Muscle of leg (tissue), 16 donors: Measurements from ENCODE around the gene LUZP2. TPM values are rescaled to one million over a fixed set of nuclear protein-coding genes. Genes with fewer than 3 reads are reported as not detected.

Experiments used
- DNase-seq: peaks from one replicate; pipeline ENCODE4 v3.0.0; 2013
- H3K27ac ChIP-seq: one replicate; pipeline ENCODE4 v1.5.1; 2013; ENCODE audit warnings: mild to moderate bottlenecking, low read length, control low read depth
- H3K27me3 ChIP-seq: one replicate; pipeline ENCODE4 v1.6.1; 2013; ENCODE audit warnings: low read length; ENCODE audit not compliant: control insufficient read depth, insufficient read depth
- H3K36me3 ChIP-seq: one replicate; pipeline ENCODE4 v1.6.1; 2013; ENCODE audit warnings: low read length; ENCODE audit not compliant: control insufficient read depth, insufficient read depth
- H3K4me1 ChIP-seq: one replicate; pipeline ENCODE4 v1.6.1; 2013; ENCODE audit warnings: low read length; ENCODE audit not compliant: control insufficient read depth, insufficient read depth
- H3K4me3 ChIP-seq: one replicate; pipeline ENCODE4 v1.5.1; 2013; ENCODE audit warnings: low read length, control low read depth
- H3K9me3 ChIP-seq: replicated peaks from 2 replicates; pipeline ENCODE4 v1.6.1; 2013; ENCODE audit warnings: low read depth, low read length; ENCODE audit not compliant: control insufficient read depth
- WGBS: methylation state at CpG from one replicate; pipeline ENCODE4 v1.1.5; 2013; ENCODE audit warnings: missing lambda C conversion rate; ENCODE audit not compliant: insufficient coverage; 5-methylcytosine and 5-hydroxymethylcytosine counted together
- long read RNA-seq, 11 donors: transcript quantifications; one replicate each; lab custom pipeline, GENCODE V29; 2026
- polyA plus RNA-seq, 8 donors: library from polyadenylated mRNA; unstranded; fragments of 120-200 nt; gene quantifications; one replicate each; pipeline versions ENCODE4 v1.2.1 to v1.2.3, GENCODE V29; 2013; ENCODE audit warnings: inconsistent platforms in 1 of 8, low replicate concordance in 1 of 8; ENCODE audit not compliant: insufficient read length in 8 of 8, insufficient read depth in 1 of 8
- total RNA-seq: library from RNA; stranded (reverse); fragments of 120-200 nt; gene quantifications from one replicate; pipeline ENCODE4 v1.2.4, GENCODE V29; 2013

The LUZP2 gene
- 3.6 TPM for total RNA-seq
- 1 to 10 TPM in 7 of 8 donors, under 1 TPM in 1; 0.40 to 3.1 (median 1.6) TPM for polyA plus RNA-seq
- long read RNA-seq, donor 1 = 0 reads
- long read RNA-seq, donor 2 = 0 reads
- long read RNA-seq, donor 3 = 0 reads
- long read RNA-seq, donor 4 = 0 reads
- long read RNA-seq, donor 5, full-length matches to known transcripts = 2 of 2 reads
- long read RNA-seq, donor 5, partial matches to known transcripts = 0 of 2 reads
- long read RNA-seq, donor 5, other reads (novel, unspliced or antisense) = 0 of 2 reads
- long read RNA-seq, donor 6 = 0 reads
- long read RNA-seq, donor 7 = 0 reads
- long read RNA-seq, donor 8 = 0 reads
- long read RNA-seq, donor 9, full-length matches to known transcripts = 1 of 1 reads
- long read RNA-seq, donor 9, partial matches to known transcripts = 0 of 1 reads
- long read RNA-seq, donor 9, other reads (novel, unspliced or antisense) = 0 of 1 reads
- long read RNA-seq, donor 10, full-length matches to known transcripts = 1 of 1 reads
- long read RNA-seq, donor 10, partial matches to known transcripts = 0 of 1 reads
- long read RNA-seq, donor 10, other reads (novel, unspliced or antisense) = 0 of 1 reads
- long read RNA-seq, donor 11 = 0 reads

GRCh38 chr11:24496736-24497725 is at the start of gene LUZP2:
Gene LUZP2 (plus strand): TSS chr11:24497053.
- WGBS = under 1% methylated on average over 55 of the region's 65 CpGs
- no peaks in the 10 kb centered on the region for H3K36me3 ChIP-seq
- peaks cover 11% of the 10 kb centered on the region for H3K27me3 ChIP-seq
- peak within 1 kb of the TSS; percentile 55 for H3K4me3 ChIP-seq
- DNase-seq = peak; percentile 69
- H3K9me3 ChIP-seq = no peaks in the 10 kb centered on the region
- no peak within 1 kb of the TSS for H3K27ac ChIP-seq
- peaks cover 7% of the 10 kb centered on the region for H3K4me1 ChIP-seq

DNA sequence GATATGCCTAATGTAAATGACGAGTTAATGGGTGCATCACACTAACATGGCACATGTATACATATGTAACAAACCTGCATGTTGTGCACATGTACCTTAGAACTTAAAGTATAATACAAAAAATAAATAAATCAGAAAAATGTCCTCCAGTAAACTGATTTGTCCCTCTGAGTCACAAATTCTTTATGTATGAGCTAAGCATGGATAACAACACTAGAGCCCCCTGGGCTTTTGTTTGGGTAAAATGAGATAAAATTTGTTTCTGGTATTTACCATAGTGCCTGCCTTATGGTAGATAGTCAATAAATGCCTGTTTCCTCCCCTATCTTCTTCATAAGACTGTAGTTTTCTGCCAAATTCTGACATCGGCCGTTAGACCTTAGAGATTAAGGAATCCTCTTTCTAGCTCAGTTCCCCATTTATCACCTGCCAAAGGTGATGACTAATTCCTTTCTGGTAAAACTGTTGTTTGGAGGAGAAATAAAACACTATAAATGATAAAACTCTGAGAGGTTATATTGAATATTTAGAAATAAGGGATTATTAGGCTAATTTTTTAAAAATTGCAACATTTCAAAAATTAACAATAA is 43.6 kb upstream of the LUZP2 start:
- Histone ChIP-seq H3K36me3 (no peaks in the 10 kb centered on the region), H3K4me3 (no peak overlapping the region), H3K9me3 (no peaks in the 10 kb centered on the region), H3K4me1 (no peaks in the 10 kb centered on the region), H3K27ac (no peak overlapping the region), H3K27me3 (no peaks in the 10 kb centered on the region)
- DNase-seq = no peak
- WGBS = no CpG with 5 or more reads among the region's 3 CpGs

DNA sequence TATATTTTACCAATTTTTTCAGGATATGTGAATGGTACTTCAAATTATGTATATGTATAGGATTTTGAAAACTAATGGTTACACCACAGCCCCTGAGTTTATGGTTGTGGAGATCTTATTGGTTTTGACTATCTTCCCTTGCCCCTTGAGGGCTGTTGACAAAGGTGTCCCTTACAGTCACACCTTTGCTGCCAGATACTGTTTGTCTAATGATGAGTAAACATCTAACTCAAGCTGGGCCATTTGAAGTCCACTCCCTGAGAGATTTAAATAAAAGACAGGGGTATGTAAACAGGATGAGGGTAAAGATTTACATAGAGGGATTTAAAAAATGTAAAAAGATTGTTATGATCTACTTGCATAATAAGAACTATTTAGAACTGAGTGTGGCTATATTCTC is 38.9 kb upstream of the LUZP2 start:
- Histone ChIP-seq H3K36me3 (no peaks in the 10 kb centered on the region), H3K27ac (no peak overlapping the region), H3K4me3 (no peak overlapping the region), H3K27me3 (no peaks in the 10 kb centered on the region), H3K4me1 (no peaks in the 10 kb centered on the region), H3K9me3 (no peaks in the 10 kb centered on the region)
- no peak for DNase-seq

GRCh38 chr11:24470431-24470830 is 26.4 kb upstream of the LUZP2 start:
- no peaks in the 10 kb centered on the region for H3K27me3 ChIP-seq
- H3K9me3 ChIP-seq = no peaks in the 10 kb centered on the region
- H3K4me3 ChIP-seq = no peak overlapping the region
- no peak overlapping the region for H3K27ac ChIP-seq
- H3K4me1 ChIP-seq = no peaks in the 10 kb centered on the region
- no peaks in the 10 kb centered on the region for H3K36me3 ChIP-seq
- peak; percentile 59 for DNase-seq
- no CpG with 5 or more reads among the region's 1 CpG for WGBS

- no peak overlapping the region for H3K4me3 ChIP-seq
- DNase-seq = peak; percentile 13
- no CpG with 5 or more reads among the region's 2 CpGs for WGBS
These were observed 25.8 kb upstream of the LUZP2 start for GRCh38 chr11:24471084-24471483.

GRCh38 chr11:24478718-24479117 is 18.1 kb upstream of the LUZP2 start:
- Histone ChIP-seq H3K9me3 (no peaks in the 10 kb centered on the region), H3K4me3 (no peak overlapping the region), H3K4me1 (no peaks in the 10 kb centered on the region), H3K27me3 (no peaks in the 10 kb centered on the region), H3K27ac (no peak overlapping the region), H3K36me3 (no peaks in the 10 kb centered on the region)
- WGBS = no CpG with 5 or more reads among the region's 1 CpG
- DNase-seq = no peak

More at GRCh38 chr11:24471084-24471483, 25.8 kb upstream of the LUZP2 start:
- Histone ChIP-seq H3K27ac (no peak overlapping the region), H3K9me3 (no peaks in the 10 kb centered on the region), H3K36me3 (no peaks in the 10 kb centered on the region), H3K4me1 (no peaks in the 10 kb centered on the region), H3K27me3 (no peaks in the 10 kb centered on the region)

GRCh38 chr11:24489477-24489876 is 7.4 kb upstream of the LUZP2 start:
- H3K36me3 ChIP-seq = no peaks in the 10 kb centered on the region
- DNase-seq = no peak
- no peak overlapping the region for H3K27ac ChIP-seq
- no peak overlapping the region for H3K4me3 ChIP-seq
- H3K27me3 ChIP-seq = no peaks in the 10 kb centered on the region
- no peaks in the 10 kb centered on the region for H3K9me3 ChIP-seq
- 100% methylated on average over 1 of the region's 4 CpGs for WGBS
- no peaks in the 10 kb centered on the region for H3K4me1 ChIP-seq

GRCh38 chr11:24496386-24496735 is 492 bp upstream of the LUZP2 start:
- no peak for DNase-seq
- 3% methylated on average over 14 of the region's 14 CpGs for WGBS
- Histone ChIP-seq H3K4me3 (peak overlapping the region; percentile 55), H3K36me3 (no peaks in the 10 kb centered on the region), H3K27me3 (peaks cover 11% of the 10 kb centered on the region), H3K27ac (no peak overlapping the region), H3K4me1 (peaks cover 7% of the 10 kb centered on the region), H3K9me3 (no peaks in the 10 kb centered on the region)

GRCh38 chr11:24497831-24498230 is 978 bp downstream of the LUZP2 start:
- DNase-seq = no peak
- H3K9me3 ChIP-seq = no peaks in the 10 kb centered on the region
- H3K27me3 ChIP-seq = peaks cover 11% of the 10 kb centered on the region
- H3K4me3 ChIP-seq = no peak overlapping the region
- no peak overlapping the region for H3K27ac ChIP-seq
- peaks cover 7% of the 10 kb centered on the region for H3K4me1 ChIP-seq
- no peaks in the 10 kb centered on the region for H3K36me3 ChIP-seq
- WGBS = 92% methylated on average over 2 of the region's 3 CpGs
